WTC11 (cell line): ENCODE results near the gene FAM228A.

Experiments
- ARID4B ChIP-seq: sonication (generic); formaldehyde crosslinking; IDR thresholded peaks from 2 replicates; pipeline ENCODE4 v1.8.0; 2023; ENCODE audit warnings: missing genetic modification reagents, mild to moderate bottlenecking, borderline replicate concordance
- ELF4 ChIP-seq: sonication (generic); formaldehyde crosslinking; IDR thresholded peaks from 2 replicates; pipeline ENCODE4 v1.8.1; 2022; ENCODE audit warnings: low read depth, mild to moderate bottlenecking, moderate library complexity, missing genetic modification reagents
- ETV6 ChIP-seq: sonication (generic); formaldehyde crosslinking; IDR thresholded peaks from 2 replicates; pipeline ENCODE4 v1.8.1; 2022; ENCODE audit warnings: mild to moderate bottlenecking, missing genetic modification reagents
- FOXK1 ChIP-seq: sonication (generic); formaldehyde crosslinking; IDR thresholded peaks from 2 replicates; pipeline ENCODE4 v1.8.0; 2022; ENCODE audit warnings: mild to moderate bottlenecking, moderate library complexity, missing genetic modification reagents
- JUN ChIP-seq: sonication (generic); formaldehyde crosslinking; IDR thresholded peaks from 2 replicates; pipeline ENCODE4 v1.8.0; 2023; ENCODE audit warnings: mild to moderate bottlenecking, missing genetic modification reagents
- KAT7 ChIP-seq: sonication (generic); formaldehyde crosslinking; IDR thresholded peaks from 2 replicates; pipeline ENCODE4 v1.8.1; 2023; ENCODE audit warnings: missing genetic modification reagents, mild to moderate bottlenecking, borderline replicate concordance
- MAX ChIP-seq: sonication (generic); formaldehyde crosslinking; IDR thresholded peaks from 2 replicates; pipeline ENCODE4 v1.8.0; 2022; ENCODE audit warnings: mild to moderate bottlenecking, missing genetic modification reagents
- USF2 ChIP-seq: sonication (generic); formaldehyde crosslinking; IDR thresholded peaks from 2 replicates; pipeline ENCODE4 v1.8.1; 2023; ENCODE audit warnings: mild to moderate bottlenecking, missing genetic modification reagents, moderate library complexity
- ZNF263 ChIP-seq: sonication (generic); formaldehyde crosslinking; IDR thresholded peaks from 2 replicates; pipeline ENCODE4 v1.8.1; 2022; ENCODE audit warnings: low read depth, mild to moderate bottlenecking, moderate library complexity, missing genetic modification reagents
- ZNF317 ChIP-seq: sonication (generic); formaldehyde crosslinking; IDR thresholded peaks from 2 replicates; pipeline ENCODE4 v1.8.1; 2023; ENCODE audit warnings: low read depth, mild to moderate bottlenecking, moderate library complexity, missing genetic modification reagents, borderline replicate concordance
- ZNF416 ChIP-seq: fragments of 250-450 bp; sonication (Bioruptor Pico); IDR thresholded peaks from 2 replicates; pipeline ENCODE4 v1.9.0; 2021; ENCODE audit warnings: mild to moderate bottlenecking, inconsistent platforms
- TF ChIP-seq, protein P1 (sequence below): sonication (generic); formaldehyde crosslinking; IDR thresholded peaks from 2 replicates; pipeline ENCODE4 v1.8.1; 2023; ENCODE audit warnings: mild to moderate bottlenecking, moderate library complexity, missing genetic modification reagents
- TF ChIP-seq, protein P2 (sequence below): fragments of 200-600 bp; IDR thresholded peaks from 2 replicates; pipeline ENCODE4 v1.8.0; 2022; ENCODE audit warnings: antibody characterized with exemption
- TF ChIP-seq, protein P3 (sequence below): sonication (generic); formaldehyde crosslinking; IDR thresholded peaks from 2 replicates; pipeline ENCODE4 v1.8.0; 2022; ENCODE audit warnings: mild to moderate bottlenecking, missing genetic modification reagents

- TF ChIP-seq JUN (CRISPR knock-in tag) (no peak), ARID4B (CRISPR knock-in tag) (no peak), ETV6 (no peak), ELF4 (CRISPR knock-in tag) (no peak), ZNF263 (CRISPR knock-in tag) (no peak), USF2 (CRISPR knock-in tag) (no peak), ZNF416 (no peak), FOXK1 (CRISPR knock-in tag) (no peak), KAT7 (no peak), ZNF317 (CRISPR knock-in tag) (no peak), MAX (CRISPR knock-in tag) (no peak)
- TF ChIP-seq, protein P1, sequence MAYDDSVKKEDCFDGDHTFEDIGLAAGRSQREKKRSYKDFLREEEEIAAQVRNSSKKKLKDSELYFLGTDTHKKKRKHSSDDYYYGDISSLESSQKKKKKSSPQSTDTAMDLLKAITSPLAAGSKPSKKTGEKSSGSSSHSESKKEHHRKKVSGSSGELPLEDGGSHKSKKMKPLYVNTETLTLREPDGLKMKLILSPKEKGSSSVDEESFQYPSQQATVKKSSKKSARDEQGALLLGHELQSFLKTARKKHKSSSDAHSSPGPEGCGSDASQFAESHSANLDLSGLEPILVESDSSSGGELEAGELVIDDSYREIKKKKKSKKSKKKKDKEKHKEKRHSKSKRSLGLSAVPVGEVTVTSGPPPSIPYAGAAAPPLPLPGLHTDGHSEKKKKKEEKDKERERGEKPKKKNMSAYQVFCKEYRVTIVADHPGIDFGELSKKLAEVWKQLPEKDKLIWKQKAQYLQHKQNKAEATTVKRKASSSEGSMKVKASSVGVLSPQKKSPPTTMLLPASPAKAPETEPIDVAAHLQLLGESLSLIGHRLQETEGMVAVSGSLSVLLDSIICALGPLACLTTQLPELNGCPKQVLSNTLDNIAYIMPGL (CRISPR knock-in tag), result no peak
- TF ChIP-seq, protein P2, sequence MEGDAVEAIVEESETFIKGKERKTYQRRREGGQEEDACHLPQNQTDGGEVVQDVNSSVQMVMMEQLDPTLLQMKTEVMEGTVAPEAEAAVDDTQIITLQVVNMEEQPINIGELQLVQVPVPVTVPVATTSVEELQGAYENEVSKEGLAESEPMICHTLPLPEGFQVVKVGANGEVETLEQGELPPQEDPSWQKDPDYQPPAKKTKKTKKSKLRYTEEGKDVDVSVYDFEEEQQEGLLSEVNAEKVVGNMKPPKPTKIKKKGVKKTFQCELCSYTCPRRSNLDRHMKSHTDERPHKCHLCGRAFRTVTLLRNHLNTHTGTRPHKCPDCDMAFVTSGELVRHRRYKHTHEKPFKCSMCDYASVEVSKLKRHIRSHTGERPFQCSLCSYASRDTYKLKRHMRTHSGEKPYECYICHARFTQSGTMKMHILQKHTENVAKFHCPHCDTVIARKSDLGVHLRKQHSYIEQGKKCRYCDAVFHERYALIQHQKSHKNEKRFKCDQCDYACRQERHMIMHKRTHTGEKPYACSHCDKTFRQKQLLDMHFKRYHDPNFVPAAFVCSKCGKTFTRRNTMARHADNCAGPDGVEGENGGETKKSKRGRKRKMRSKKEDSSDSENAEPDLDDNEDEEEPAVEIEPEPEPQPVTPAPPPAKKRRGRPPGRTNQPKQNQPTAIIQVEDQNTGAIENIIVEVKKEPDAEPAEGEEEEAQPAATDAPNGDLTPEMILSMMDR, result no peak
- TF ChIP-seq, protein P3, sequence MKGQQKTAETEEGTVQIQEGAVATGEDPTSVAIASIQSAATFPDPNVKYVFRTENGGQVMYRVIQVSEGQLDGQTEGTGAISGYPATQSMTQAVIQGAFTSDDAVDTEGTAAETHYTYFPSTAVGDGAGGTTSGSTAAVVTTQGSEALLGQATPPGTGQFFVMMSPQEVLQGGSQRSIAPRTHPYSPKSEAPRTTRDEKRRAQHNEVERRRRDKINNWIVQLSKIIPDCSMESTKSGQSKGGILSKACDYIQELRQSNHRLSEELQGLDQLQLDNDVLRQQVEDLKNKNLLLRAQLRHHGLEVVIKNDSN, result no peak
These were observed 48.1 kb downstream of the FAM228A start for GRCh38 chr2:24222946-24223345.
